ENCODE results near the gene ERBB2.

Gene ERBB2

GRCh38 chr17:39664581-39665561 lies 35.0 kb upstream of the ERBB2 start, which contains the start of gene TCAP:
Gene TCAP, plus strand, starts transcription at chr17:39665349. Its CDS starts 11 bp downstream, at chr17:39665360.
- no peak for DNase-seq

DNA sequence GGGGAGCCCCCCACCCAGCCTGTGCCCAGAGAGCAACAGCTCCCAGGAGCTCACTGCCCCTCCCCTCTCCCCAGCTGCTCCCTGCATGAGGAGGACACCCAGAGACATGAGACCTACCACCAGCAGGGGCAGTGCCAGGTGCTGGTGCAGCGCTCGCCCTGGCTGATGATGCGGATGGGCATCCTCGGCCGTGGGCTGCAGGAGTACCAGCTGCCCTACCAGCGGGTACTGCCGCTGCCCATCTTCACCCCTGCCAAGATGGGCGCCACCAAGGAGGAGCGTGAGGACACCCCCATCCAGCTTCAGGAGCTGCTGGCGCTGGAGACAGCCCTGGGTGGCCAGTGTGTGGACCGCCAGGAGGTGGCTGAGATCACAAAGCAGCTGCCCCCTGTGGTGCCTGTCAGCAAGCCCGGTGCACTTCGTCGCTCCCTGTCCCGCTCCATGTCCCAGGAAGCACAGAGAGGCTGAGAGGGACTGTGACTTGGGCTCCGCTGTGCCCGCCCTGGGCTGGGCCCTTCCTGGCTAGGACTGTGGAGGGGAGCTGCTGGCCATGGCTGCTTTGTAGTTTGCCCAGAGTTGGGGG lies 34.1 kb upstream of the ERBB2 start:
- DNase-seq: peak in 12 of 56 donors; percentile 23 to 59 (median 40)

GRCh38 chr17:39666231-39666600 lies 33.6 kb upstream of the ERBB2 start:
- DNase-seq: no peak

DNA sequence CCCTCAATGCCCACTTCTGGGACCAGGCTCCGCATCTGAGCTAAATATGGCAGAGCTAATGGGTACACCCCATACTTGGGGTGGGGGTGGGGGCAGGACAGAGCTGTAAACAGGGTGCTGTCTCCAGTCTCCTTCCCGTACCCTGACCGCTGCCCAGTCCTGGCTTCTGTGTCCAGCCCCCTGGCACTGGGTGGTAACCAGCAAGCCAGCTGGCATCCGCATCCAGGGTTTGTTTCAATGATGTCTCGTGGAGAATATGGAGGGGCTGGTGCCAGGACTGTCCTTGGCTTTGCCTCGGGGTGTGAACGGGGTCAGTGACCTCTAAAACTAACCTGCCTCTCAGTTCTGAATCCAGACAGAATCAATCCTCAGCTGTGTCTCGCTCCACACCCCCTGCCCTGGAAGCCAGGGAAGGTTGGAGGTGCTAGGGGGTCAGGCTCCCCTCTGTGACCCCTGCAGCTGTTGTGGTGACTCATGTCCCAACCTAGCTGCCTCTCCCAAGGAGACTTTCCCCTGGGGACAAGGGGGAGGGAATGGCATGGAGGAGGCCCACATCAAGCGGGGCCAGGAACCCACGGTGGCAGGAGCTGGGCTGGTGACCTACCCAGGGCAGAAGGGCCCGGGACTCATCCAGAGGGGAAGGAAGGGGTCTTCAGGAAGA lies 33.1 kb upstream of the ERBB2 start:
- DNase-seq: peak in 43 of 56 donors; percentile 22 to 85 (median 44)

DNA sequence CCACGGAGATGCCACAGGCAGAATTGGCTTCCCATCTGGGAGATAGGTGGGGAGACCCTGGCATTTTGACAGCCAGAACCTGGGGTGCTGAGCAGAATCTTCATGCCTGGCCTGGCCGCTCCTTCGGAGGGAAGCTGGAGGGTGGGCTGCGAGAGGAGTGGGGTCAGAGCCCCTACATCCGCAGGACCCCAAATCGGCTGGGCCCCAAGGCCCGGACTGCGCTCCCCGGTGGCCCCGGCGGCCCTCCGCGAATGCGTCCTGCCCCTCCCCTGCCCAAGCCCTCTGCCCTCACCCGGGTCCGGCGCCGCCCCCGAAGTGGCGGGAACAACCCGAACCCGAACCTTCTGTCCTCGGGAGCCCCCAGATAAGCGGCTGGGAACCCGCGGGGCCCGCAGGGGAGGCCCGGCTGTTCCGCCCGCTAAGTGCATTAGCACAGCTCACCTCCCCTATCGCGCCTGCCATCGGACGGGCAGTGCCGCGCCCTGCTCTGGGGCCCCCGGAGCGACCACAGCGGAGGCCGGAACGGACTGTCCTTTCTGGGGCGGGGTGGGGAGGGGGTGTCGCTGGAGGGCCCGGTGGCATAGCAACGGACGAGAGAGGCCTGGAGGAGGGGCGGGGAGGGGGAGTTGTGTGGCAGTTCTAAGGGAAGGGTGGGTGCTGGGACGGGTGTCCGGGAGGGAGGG lies 32.5 kb upstream of the ERBB2 start:
- peak in 15 of 56 donors; percentile 14 to 64 (median 34) for DNase-seq

DNA sequence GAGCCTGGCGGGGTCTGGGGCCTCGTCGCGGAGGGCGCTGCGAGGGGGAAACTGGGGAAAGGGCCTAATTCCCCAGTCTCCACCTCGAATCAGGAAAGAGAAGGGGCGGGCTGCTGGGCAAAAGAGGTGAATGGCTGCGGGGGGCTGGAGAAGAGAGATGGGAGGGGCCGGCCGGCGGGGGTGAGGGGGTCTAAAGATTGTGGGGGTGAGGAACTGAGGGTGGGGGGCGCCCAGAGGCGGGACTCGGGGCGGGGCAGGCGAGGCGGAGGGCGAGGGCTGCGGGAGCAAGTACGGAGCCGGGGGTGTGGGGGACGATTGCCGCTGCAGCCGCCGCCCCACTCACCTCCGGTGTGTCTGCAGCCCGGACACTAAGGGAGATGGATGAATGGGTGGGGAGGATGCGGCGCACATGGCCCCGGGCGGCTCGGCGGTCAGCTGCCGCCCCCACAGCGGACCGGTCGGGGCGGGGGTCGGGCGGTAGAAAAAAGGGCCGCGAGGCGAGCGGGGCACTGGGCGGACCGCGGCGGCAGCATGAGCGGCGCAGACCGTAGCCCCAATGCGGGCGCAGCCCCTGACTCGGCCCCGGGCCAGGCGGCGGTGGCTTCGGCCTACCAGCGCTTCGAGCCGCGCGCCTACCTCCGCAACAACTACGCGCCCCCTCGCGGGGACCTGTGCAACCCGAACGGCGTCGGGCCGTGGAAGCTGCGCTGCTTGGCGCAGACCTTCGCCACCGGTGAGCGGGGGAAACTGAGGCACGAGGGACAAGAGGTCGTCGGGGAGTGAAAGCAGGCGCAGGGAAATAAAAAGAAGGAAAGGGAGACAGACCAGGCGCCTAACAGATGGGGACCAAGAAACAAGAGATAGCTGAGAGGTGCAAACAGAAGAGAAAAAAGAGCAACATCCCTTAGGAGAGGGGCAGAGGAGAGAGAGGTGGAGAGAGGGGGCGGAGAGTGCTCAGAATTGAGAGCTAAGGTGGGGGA lies 31.6 kb upstream of the ERBB2 start, which contains the start of gene PNMT:
TSS of gene PNMT (plus strand) at position 509 of the 980 bp plus-strand sequence. CDS start at position 532, 23 bp downstream.
- peak in 27 of 56 donors; percentile 23 to 75 (median 39) for DNase-seq

DNA sequence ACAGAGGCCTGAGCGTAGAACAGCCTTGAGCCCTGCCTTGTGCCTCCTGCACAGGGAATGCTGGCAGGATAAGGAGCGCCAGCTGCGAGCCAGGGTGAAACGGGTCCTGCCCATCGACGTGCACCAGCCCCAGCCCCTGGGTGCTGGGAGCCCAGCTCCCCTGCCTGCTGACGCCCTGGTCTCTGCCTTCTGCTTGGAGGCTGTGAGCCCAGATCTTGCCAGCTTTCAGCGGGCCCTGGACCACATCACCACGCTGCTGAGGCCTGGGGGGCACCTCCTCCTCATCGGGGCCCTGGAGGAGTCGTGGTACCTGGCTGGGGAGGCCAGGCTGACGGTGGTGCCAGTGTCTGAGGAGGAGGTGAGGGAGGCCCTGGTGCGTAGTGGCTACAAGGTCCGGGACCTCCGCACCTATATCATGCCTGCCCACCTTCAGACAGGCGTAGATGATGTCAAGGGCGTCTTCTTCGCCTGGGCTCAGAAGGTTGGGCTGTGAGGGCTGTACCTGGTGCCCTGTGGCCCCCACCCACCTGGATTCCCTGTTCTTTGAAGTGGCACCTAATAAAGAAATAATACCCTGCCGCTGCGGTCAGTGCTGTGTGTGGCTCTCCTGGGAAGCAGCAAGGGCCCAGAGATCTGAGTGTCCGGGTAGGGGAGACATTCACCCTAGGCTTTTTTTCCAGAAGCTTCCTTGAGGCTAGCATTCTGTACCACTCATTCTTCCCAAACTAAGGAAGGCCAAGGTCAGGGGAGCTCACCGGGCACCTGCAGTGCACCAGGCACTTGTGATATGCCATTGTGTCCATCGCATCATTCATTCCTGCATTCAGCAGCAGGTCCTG lies 29.7 kb upstream of the ERBB2 start:
- DNase-seq: no peak

DNA sequence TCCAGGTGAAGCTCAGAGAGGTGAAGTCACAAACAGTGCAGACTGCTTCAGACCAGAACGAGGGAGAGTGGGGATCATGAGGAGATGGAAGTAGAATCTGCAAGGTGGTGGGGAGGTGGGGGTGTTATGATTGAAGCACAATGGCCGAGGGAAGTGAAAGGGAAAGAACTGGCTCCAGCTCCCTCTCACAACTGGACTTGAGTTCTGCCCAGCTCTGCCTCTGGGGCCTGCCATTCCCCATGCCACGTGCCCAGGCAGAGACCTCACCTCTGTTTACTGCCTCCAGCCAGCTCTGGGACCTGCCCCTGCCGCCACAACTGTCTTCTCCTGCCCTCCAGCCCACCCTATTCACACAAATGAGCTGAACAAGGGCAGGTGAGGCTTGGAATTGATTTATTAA lies 29.1 kb upstream of the ERBB2 start:
- DNase-seq: no peak

DNA sequence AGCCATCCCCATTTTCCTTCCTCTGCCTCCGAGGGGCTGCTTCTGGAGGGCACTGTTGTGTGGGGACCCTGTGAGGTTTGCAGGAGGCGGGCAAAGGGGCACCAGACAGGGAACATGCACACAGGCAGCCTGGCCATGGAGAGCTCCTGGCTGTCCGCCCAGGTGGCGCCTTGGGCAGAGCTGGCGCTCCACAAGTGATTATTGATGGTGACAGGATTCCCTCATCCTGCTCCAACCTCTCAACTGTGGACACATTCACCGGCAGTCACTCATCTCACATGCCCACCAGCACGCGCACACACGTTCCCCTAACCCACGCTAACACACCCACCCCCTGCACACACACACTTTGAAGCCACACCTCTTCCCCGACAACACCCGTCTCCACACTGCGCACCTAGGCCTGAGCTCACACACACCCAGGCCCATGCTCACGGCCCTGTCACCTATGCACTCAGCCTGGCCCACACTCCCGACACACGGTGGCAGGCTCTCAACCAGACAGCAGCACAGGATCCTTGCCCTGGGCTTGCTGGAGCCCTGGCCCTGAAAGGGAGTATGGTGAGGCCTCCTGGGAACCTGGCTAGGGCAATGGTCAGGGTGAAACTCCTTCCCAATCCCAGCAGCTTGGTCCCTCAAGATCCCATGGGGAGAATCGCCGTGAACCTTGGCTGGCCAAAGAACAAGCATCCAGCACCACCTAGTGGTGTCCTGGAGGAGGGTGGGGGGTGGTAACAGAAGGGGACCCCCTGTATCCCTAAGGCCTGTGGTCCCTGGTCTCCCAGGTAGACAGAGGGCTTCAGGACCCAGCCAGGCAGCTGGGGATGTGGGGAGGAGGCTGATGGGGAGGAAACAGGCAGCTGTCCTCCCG lies 28.0 kb upstream of the ERBB2 start:
- peak in 23 of 56 donors; percentile 17 to 69 (median 44) for DNase-seq

DNA sequence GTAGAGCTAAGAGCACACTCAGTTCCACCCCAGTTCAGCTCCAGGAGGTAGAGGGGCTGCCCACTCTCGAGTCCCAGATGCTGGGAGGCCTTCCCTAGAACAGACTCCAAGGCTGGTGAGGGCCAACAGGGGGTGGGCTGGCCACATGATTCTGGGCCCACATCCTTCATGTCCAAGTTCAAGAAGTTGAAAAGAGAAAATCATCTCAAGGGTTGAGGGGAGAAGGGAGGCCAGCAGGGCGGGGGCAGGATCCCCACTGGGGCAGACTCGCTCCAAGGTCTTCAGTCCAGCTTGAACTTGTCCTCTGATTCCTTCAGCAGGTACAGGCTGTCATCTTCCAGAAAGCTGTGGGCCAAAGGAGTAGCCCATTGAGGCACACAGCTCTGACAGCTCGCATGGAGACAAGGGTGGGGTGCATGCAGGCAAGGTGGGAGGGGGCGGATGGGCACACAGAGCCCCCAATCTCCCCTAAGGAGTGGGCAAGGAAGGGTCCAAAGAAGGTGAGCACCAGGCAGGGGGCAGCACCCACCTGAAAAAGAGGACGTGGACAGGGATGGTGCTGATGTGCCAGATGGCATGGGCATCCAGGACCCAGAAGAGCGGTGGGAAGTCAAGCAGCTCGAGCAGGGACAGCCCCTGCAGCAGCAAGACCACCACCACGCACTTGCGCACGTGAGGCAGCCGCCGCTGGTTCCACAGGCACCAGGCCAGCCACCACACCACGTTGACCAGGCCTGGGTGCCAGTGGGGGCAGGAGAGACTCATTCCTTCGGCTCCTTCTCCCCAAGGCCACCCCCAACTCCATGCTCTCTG lies 27.1 kb upstream of the ERBB2 start:
- no peak for DNase-seq

GRCh38 chr17:39673335-39674081 lies 26.4 kb upstream of the ERBB2 start:
- DNase-seq: no peak

DNA sequence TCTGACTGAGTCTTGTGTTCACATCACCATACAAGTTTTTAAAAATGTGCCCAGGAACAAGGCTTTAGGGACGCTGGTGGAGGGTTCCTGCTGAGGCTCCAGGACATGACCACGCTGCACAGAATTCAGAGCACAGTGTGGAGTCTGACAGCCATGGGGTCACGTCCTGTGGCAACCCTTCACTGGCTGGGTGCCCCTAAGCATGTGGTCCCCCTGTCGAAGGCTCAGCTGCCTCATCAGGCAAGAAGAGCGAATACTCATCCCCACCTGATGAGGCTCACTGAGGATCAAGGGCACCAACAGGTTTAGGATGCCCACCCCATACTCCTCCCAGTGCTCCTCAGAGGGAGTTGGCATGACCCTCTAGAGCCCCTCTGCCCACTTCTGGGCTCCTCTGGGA lies 25.7 kb upstream of the ERBB2 start:
- no peak for DNase-seq

GRCh38 chr17:39674702-39675389 lies 25.0 kb upstream of the ERBB2 start:
- DNase-seq: no peak

DNA sequence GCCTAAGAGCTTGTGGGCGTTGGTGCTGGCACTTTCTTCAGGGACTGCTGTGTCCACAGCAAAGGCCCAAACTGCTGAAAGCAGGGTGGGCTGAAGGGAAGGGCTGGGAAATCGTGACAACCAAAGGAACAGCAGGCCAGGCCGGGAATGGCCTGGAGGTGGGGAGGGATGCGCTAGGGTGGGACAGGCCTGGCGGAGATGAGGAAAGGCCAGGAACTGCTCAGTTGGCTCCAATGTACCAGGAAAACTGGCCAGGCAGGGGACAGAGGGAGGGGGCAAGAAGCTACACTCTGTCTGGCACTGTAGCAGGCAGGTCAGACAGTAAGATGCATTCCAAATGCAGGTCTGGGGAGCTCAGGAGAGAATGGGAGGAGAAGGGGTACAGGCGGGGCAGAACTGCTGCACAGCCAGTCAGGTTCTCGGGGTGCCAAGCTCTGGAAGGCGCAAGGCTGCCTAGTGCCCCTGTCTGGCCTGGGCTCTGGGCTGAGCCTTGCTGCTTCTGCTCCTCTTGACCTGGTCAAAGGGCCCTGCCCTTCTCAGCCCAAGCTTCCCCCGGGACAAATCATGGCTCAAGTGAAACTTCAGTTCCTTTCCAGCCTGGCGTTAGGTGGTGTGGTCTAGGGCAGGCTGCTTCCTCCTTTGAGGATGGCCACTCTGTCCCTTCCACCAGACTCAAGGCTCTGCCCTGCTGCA lies 24.3 kb upstream of the ERBB2 start:
- no peak for DNase-seq
